CD4-positive, alpha-beta T cell treated with Interferon alpha-2 for 1 hour (primary cell): ENCODE data around the gene PLTP.
"Not testable (repeated sequence)": the region's sequence is repeated elsewhere in the genome, so short reads cannot be mapped to it uniquely, and the experiment has no call there.

Experiments used
- DNase-seq, 2 donors: peaks; one replicate each; pipeline ENCODE4 v3.0.0-alpha.2; 2020 to 2022

PLTP gene

DNA sequence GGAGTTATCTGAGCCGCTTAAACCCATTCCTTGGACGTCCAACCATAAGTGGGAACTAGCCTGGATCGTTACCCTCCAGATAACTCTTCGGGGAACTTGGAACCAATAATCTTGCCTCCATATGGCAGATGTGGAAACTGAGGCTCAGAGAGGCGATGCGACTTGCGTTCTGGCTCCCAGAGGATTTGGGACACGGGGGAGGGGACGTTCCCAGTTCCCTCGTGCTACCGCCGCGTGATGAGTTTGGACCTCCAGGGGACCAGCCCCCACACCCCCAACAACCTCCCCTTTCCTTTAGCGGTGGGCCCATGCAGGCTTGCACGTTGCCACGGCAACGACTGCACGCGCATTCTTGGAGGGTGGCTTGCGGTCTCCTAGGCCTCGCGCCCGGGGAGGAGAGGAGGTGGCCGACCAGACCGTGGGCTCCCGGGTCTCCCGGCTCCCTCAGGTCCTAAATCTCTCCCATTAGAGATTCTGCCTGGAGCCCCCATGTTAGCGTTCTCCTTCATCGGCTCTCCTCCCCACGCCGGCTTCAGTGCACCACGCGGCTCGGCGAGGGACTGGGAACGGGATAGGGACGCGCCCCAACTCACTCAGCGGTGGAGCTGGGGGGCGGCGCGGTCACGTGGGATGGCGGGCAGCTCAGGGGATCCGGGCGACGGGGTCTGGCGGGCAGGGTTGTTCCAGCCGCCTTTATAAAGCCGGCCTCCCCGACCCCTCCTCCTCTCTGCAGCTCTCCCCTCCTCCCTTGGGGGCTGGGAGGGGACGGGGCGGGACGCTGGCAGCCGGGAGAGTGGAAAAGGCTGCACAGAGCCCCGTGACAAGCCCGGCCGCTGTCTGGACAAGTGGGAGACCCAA is at the start of gene PLTP:
TSS of gene PLTP (minus strand) at position 670 of the 858 bp plus-strand sequence. CDS start 703 bp downstream, outside the sequence.
- DNase-seq = peak; percentile 32 to 50

DNA sequence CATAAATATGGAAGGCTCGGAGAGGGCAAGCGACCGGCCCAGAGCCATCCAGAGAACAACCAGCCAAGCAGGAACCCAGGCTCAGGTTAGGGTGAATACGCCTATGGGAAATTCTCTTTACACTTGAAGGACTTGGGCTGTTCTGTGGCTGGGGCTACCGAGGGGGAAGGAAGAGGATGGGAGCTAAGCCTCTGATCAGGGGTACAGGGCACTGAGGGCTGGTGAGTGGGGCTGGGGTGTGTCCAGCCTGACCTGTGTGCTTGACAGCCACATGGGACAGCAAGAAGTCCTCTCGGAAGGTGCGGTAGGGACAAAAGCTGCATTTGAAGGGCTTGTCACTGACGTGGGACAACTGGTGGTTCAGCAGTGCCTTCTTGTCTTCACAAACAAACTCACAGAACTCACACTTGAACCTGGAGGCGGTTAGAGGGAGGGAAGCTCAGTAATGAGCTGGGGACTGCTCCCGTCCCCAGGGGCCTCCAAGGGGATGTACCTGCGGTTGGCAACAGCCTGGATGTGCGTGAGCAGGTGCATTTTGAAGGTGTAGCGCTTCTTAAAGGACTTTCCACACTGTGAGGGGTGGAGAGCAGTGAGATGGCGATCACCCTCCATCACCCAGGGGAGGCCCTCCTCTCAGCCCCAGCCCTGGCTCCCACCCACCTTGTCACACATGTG is 48.1 kb upstream of the PLTP start:
- no peak for DNase-seq

DNA sequence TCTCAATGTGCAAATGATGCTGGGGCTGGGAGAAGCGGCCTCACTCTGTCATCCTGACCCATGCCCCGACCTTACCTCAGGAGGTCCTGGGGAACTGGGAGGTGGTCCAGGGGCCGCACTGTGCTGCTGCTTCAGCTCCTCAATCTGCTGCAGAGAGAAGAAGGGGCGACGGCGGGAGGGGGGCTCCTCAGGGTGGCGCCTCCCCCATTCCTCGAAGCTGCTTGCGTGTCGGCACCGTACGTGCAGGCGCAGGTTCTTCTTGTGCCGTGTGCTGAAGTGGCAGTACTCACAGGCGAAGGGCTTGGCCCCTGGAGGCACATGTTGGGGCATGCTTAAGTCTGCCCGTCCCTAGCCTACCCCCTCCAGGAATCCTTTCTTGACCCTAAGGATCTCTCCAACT is 47.2 kb upstream of the PLTP start:
- DNase-seq = no peak

DNA sequence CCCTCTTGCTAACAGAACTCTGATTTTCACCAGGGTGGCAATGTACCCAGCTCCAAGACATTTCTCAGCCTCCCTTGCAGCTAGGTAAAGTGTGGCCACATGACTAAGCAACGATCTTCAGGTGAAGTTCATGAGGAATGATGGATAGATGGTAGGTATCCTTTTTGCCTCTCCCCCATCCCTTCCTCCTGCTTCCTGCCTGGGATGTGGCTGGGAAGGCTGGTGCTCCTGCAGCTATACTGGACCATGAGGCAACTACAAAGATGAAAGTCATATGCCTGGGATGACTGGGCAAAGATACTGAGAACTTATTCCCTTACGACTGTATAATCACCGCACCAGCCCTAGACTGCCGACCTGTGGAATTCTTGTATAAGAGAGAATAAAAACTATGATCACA is 46.6 kb upstream of the PLTP start:
- DNase-seq = no peak

DNA sequence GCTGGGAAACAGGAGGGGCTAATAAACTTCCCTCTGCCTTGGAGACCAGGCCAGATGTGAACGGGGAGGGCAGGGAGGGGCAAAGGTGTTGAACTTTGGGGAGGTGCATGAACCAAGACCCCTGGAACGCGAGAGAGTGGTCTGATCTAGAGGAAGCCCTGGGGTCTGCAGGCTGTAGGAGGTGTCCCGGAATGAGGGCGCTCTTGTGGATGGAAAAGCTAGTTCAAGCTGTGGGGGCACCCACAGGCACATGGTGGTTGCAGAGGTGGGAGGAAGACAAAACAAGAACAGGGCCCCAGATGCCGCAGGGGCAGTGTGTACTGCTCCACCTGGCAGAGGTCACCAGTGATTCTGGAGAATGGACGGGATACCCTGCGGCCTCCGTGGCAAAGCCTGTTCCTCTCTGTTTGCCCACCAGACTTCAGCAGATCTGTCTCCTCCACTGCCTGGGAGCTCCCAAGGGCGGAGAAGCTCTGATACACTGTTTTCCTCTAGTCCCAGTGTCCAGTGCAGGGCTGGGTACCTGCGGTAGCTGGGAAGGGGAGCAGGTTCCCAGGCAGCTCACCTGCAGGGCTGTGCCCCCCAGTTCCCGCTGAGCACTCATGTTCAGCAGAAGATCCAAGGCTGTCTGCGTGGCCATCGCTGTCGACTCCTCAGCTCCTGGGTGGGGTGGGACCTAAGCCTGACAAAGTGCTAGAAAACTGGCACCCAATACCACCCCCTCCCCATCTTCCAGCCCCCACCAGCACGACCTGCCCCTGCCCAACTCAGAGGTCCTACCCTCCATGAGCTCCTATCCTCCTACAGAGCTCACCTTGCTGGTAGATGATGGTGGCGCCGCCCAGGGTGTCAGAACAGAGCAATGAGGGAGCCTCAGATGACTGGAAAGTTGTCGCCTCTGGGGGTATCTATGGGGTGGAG is 45.3 kb upstream of the PLTP start:
- no peak for DNase-seq

GRCh38 chr20:45956326-45956725 is 44.4 kb upstream of the PLTP start:
- DNase-seq = not testable (repeated sequence)

GRCh38 chr20:45953672-45954071 is 41.7 kb upstream of the PLTP start:
- DNase-seq = no peak

DNA sequence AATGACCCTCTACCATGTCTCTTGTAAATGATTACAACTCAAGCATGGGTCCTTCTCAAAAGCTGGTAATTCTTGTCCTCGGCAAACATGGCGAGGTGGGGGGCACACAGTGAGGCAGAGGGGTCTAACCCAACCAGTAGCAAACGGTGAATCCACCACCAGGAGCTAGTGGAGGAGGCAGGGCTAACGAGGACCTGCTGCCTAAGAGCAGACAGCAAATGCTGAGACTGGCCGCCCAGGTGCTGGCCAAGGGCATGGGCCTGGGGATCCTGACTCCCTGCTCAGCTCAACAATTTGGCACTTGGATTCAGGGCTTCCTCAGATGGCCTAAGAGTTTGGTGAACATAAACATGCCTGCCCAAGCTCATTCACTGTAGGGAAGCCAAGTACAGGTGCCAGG is 40.9 kb upstream of the PLTP start:
- no peak for DNase-seq

GRCh38 chr20:45951925-45952834 is 40.2 kb upstream of the PLTP start:
- no peak for DNase-seq

DNA sequence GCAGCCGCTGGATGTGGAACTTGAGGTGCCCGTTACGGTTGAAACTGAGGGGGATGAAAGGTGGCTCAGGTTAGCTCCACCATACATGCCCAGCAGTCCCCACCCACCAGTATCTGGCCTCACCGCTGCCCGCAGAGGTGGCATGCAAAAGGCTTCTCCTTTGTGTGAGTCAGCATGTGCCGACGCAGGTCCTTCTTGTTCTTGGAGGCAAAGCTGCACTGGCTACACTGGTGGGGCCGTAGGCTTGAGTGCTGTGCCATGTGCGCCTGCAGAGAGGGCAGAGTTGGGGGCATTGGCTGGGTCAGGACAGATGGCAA is 38.3 kb upstream of the PLTP start:
- DNase-seq = no peak

DNA sequence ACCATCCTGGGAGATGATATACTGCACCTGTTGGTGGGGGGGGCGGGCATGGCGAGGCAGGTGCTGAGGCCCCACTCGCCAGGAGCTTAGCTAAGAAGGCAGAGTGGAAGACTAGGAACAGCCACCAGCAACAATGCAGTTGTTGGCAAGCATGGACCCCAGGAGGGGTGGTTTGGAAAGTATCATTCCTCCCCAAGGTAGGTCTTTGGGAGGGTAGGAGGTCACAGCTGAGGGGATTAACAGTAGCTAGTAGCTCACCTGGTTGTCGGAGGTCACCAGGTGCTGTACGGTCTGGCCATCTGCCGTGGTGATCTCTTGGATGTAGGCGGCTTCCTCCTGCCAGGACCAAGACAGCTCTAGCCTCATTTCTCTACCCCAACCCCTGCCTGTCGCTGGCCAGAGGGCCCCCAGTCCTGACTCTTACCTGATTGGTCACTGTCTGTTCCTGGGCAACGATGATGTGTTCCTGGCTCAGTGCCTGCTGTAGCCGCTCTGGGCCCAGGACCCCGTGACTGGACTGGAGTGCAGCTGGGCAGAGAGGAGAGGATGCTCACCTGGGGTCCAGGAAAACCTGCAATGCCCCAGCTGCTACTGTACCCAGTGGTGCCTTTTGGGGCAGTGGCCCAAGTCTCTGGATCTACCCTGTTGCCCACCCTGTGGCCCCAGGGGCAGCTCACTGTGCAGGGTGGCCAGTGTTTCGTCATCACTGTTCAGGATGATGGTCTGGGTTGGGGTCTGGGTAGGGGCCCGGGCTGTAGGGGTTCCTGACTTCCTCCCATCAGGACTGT is 37.8 kb upstream of the PLTP start:
- no peak for DNase-seq

GRCh38 chr20:45948742-45949541 is 37.0 kb upstream of the PLTP start:
- no peak for DNase-seq

- no peak for DNase-seq
These were observed 36.3 kb upstream of the PLTP start for GRCh38 chr20:45948261-45948733.

DNA sequence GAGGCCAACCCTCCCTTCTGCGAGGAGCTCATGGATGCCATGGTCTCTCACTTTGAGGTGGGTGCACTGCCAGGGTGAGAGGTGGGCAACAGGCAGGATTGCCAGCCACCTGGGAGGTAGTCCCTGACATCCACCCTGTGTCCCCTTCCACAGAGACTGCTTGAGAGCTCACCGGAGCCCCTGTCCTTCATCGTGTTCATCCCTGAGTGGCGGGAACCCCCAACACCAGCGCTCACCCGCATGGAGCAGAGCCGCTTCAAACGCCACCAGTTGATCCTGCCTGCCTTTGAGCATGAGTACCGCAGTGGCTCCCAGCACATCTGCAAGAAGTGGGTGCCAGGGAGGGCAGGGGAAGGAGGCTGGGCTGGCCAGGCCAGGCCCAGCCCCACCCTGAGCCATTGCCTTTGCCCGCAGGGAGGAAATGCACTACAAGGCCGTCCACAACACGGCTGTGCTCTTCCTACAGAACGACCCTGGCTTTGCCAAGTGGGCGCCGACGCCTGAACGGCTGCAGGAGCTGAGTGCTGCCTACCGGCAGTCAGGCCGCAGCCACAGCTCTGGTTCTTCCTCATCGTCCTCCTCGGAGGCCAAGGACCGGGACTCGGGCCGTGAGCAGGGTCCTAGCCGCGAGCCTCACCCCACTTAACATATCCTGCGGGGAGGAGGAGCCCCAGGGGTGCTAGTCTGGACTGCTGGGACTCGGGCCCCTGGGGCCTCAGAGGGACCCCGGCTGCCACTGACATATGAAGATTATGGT is 35.3 kb upstream of the PLTP start:
- DNase-seq = no peak

DNA sequence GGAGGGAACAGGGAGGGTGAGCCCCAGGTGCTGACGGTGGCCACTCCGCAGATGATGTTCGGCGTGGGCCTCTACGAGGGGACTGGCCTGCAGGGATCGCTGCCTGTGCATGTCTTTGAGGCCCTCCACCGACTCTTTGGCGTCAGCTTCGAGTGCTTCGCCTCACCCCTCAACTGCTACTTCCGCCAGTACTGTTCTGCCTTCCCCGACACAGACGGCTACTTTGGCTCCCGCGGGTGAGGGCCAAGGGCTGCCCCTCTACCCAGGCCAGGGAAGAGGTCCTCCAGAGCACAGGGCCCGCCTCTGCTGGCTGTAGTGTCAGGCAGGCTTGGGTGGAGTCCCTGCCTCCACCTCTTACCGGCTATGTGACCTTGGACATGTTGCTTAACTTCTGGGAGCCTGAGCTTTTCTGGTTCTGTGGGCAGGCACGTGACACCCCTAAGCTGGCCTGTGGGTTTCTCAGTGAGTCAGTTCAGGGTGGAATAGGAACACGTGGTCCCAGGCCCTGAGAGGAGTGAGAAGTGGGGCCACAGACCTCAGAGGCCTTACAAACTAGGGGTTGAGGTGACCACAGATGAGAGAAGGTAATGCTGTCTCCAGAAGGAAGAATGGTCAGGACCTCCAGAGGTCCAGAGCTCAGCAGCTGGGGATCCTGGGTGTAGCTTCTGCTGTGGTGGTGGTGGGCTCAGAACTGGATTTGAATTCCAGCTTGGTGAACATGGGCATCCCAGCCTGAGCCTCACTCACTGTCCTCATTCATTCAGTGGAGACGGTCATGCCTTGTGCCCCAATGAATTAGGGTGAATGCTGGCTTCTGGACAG is 34.4 kb upstream of the PLTP start:
- peak; percentile 51 to 76 for DNase-seq

- DNase-seq = peak in 1 of 2 donors; percentile 23
These were observed 33.8 kb upstream of the PLTP start for GRCh38 chr20:45945678-45946148.

DNA sequence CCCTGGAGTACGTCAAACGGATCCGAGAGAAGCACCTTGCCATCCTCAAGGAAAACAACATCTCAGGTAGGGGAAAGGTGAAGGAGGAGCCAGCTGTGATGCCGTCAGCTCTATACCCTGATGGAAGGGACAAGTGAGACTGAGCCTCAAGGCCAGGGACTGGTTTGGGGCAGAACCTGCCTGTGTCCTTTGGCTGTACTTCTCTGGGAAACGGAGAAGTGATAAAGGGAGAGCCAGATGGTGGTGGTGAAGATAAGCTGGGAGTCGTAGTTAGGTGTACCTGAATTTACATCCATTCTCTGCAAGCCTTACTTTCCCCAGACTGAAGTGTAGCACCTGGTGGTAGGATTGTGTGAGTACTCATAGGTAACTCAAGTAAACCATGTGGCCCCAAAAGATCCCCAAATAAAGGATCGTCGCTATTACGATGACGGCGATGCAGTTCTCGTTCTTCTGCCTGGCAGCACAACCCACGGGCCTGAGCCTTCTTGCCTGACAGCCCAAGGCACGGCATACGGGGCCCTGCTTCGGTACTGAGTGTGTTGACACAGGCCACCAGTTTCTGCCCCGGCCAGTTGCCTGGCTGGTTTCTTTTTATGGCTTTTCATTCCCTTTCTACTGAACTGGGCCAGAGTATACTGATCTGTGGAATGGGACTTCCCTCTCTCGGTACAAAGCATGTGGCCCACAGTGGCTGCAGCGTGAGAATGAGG is 33.2 kb upstream of the PLTP start:
- no peak for DNase-seq
